Middle frontal gyrus (tissue), 1 donor: ENCODE data around the gene S100A7A.
"Not testable (repeated sequence)": the region's sequence is repeated elsewhere in the genome, so short reads cannot be mapped to it uniquely, and the experiment has no call there.

ENCODE experiments used
- DNase-seq: peaks from one replicate; pipeline ENCODE4 v3.0.0-alpha.2; 2015; ENCODE audit warnings: low spot score; ENCODE audit errors: extremely low spot score

S100A7A gene

GRCh38 chr1:153422450-153423068 lies 6.2 kb downstream of the S100A7A start:
- DNase-seq: no peak

GRCh38 chr1:153426809-153427208 lies 10.5 kb downstream of the S100A7A start:
- no peak for DNase-seq

- DNase-seq: no peak
Measured at GRCh38 chr1:153428073-153428638, 11.8 kb downstream of the S100A7A start.

GRCh38 chr1:153428791-153429190 lies 12.5 kb downstream of the S100A7A start:
- no peak for DNase-seq

- DNase-seq: no peak
Measured at GRCh38 chr1:153429266-153430165, 13.2 kb downstream of the S100A7A start.

GRCh38 chr1:153430166-153430553 lies 13.8 kb downstream of the S100A7A start:
- DNase-seq: no peak

GRCh38 chr1:153430561-153430960 lies 14.2 kb downstream of the S100A7A start:
- no peak for DNase-seq

GRCh38 chr1:153431002-153431401 lies 14.7 kb downstream of the S100A7A start:
- DNase-seq: no peak

- no peak for DNase-seq
Measured at GRCh38 chr1:153431427-153431826, 15.1 kb downstream of the S100A7A start.

- no peak for DNase-seq
Measured at GRCh38 chr1:153431928-153432327, 15.6 kb downstream of the S100A7A start.

GRCh38 chr1:153432874-153433681 lies 16.8 kb downstream of the S100A7A start:
- DNase-seq: no peak

GRCh38 chr1:153434746-153435455 lies 18.6 kb downstream of the S100A7A start:
- no peak for DNase-seq

- no peak for DNase-seq
Measured at GRCh38 chr1:153437236-153437635, 20.9 kb downstream of the S100A7A start.

- no peak for DNase-seq
Measured at GRCh38 chr1:153438599-153438998, 22.3 kb downstream of the S100A7A start.

- DNase-seq: no peak
Measured at GRCh38 chr1:153439273-153439672, 23.0 kb downstream of the S100A7A start.

GRCh38 chr1:153441238-153441755 lies 25.0 kb downstream of the S100A7A start:
- no peak for DNase-seq

GRCh38 chr1:153443486-153443885 lies 27.2 kb downstream of the S100A7A start:
- no peak for DNase-seq

- DNase-seq: no peak
Measured at GRCh38 chr1:153444078-153444477, 27.8 kb downstream of the S100A7A start.

GRCh38 chr1:153447498-153448170 lies 31.3 kb downstream of the S100A7A start:
- DNase-seq: no peak

- not testable (repeated sequence) for DNase-seq
Measured at GRCh38 chr1:153448851-153449250, 32.5 kb downstream of the S100A7A start.
